Breast epithelium (tissue), 4 donors: ENCODE results near the gene MT1X. TPM values are rescaled to one million over a fixed set of nuclear protein-coding genes. Genes with fewer than 3 reads are reported as not detected.

ENCODE experiments used
- DNase-seq, 2 donors: peaks; one replicate each; pipeline ENCODE4 v3.0.0-alpha.2; 2019; ENCODE audit warnings: low spot score in 2 of 2
- H3K27ac ChIP-seq, 2 donors: fragments of 200-600 bp; sonication (generic) in 1 of 2; one replicate each; pipeline ENCODE4 v1.5.1; 2016 to 2019; ENCODE audit warnings: mild to moderate bottlenecking in 1 of 2
- H3K27me3 ChIP-seq, 2 donors: fragments of 200-600 bp; sonication (generic) in 1 of 2; one replicate each; pipeline versions ENCODE4 v1.5.1 to v1.6.0; 2017 to 2019; ENCODE audit warnings: control low read depth in 1 of 2, mild to moderate bottlenecking in 1 of 2
- H3K36me3 ChIP-seq: fragments of 200-600 bp; one replicate; pipeline ENCODE4 v1.5.1; 2019
- H3K4me1 ChIP-seq, 2 donors: fragments of 200-600 bp; sonication (generic); one replicate each; pipeline ENCODE4 v1.5.1; 2016 to 2019; ENCODE audit warnings: control low read depth in 1 of 2
- H3K4me3 ChIP-seq, 3 donors: fragments of 200-600 bp; sonication (generic); 1 replicate in 2 of 3; 2 replicates in 1 of 3; pipeline ENCODE4 v1.5.1; 2016 to 2019; ENCODE audit warnings: mild to moderate bottlenecking in 3 of 3, moderate library complexity in 2 of 3
- H3K9me3 ChIP-seq, 2 donors: fragments of 200-600 bp; sonication (generic) in 1 of 2; one replicate each; pipeline ENCODE4 v1.5.1; 2016 to 2019; ENCODE audit warnings: control low read depth in 1 of 2
- CTCF ChIP-seq, 3 donors: fragments of 450-650 bp; IDR thresholded peaks; one replicate each; pipeline ENCODE4 v1.5.1; 2016 to 2017; ENCODE audit warnings: antibody characterized with exemption in 3 of 3, mild to moderate bottlenecking in 3 of 3, moderate library complexity in 3 of 3
- POLR2A ChIP-seq: fragments of 450-650 bp; IDR thresholded peaks from one replicate; pipeline ENCODE4 v1.6.1; 2016; ENCODE audit warnings: antibody characterized with exemption, mild to moderate bottlenecking, moderate library complexity
- POLR2AphosphoS5 ChIP-seq, 3 donors: sonication (generic); formaldehyde crosslinking; IDR thresholded peaks; one replicate each; pipeline ENCODE4 v1.6.1; 2017; ENCODE audit warnings: antibody characterized with exemption in 3 of 3
- intact Hi-C: fragments of 100-400 bp; cut with DNase I; formaldehyde crosslinking; loops from one replicate; pipeline ENCODE4 v1.15.1; 2023; ENCODE audit warnings: low total_unique reads
- total RNA-seq, 3 donors: library from RNA; depleted of rRNA; stranded (reverse); fragments of >200 nt; gene quantifications; one replicate each; pipeline ENCODE4 v1.1.0, GENCODE V29; 2016

The MT1X gene
- total RNA-seq, 3 donors from 2014 or later, result 2,679 to 5,417 (median 3,885) TPM

- intact Hi-C loops, result no loop called here
- Histone ChIP-seq H3K4me1 (peaks cover 0 to 14% of the 10 kb centered on the region in 2 donors), H3K27me3 (no peaks in the 10 kb centered on the region), H3K36me3 (no peaks in the 10 kb centered on the region), H3K9me3 (no peaks in the 10 kb centered on the region), H3K4me3 (no peak overlapping the region), H3K27ac (no peak overlapping the region)
- no peak for DNase-seq
- TF ChIP-seq POLR2A, result no peak
- no peak for TF ChIP-seq POLR2AphosphoS5 (IDR thresholded peaks at IDR 0.05)
- no peak for TF ChIP-seq CTCF (IDR thresholded peaks at IDR 0.05)
These were observed 44.7 kb downstream of the MT1X start for GRCh38 chr16:56726926-56727325.

GRCh38 chr16:56728027-56728426 lies 45.8 kb downstream of the MT1X start:
- DNase-seq, result no peak
- Histone ChIP-seq H3K4me3 (no peak overlapping the region), H3K27ac (no peak overlapping the region)

GRCh38 chr16:56728980-56729734 lies 46.9 kb downstream of the MT1X start:
- no peak for DNase-seq
- TF ChIP-seq POLR2A, result no peak
- no peak for TF ChIP-seq CTCF (IDR thresholded peaks at IDR 0.05)
- no peak for TF ChIP-seq POLR2AphosphoS5 (IDR thresholded peaks at IDR 0.05)
- intact Hi-C loops, result no loop called here
- H3K9me3 ChIP-seq, result no peaks in the 10 kb centered on the region
- peak overlapping the region; percentile 85 for H3K27ac ChIP-seq
- no peaks in the 10 kb centered on the region for H3K36me3 ChIP-seq
- peaks cover 0 to 14% of the 10 kb centered on the region in 2 donors for H3K4me1 ChIP-seq
- H3K27me3 ChIP-seq, result no peaks in the 10 kb centered on the region
- H3K4me3 ChIP-seq, result peak overlapping the region; percentile 73 to 94 (median 86)

More at GRCh38 chr16:56728027-56728426, 45.8 kb downstream of the MT1X start:
- H3K9me3 ChIP-seq, result no peaks in the 10 kb centered on the region
- no peak for TF ChIP-seq POLR2A
- TF ChIP-seq CTCF (IDR thresholded peaks at IDR 0.05), result no peak
- TF ChIP-seq POLR2AphosphoS5 (IDR thresholded peaks at IDR 0.05), result no peak
- peaks cover 0 to 14% of the 10 kb centered on the region in 2 donors for H3K4me1 ChIP-seq
- no peaks in the 10 kb centered on the region for H3K36me3 ChIP-seq
- H3K27me3 ChIP-seq, result no peaks in the 10 kb centered on the region
- intact Hi-C loops, result no loop called here

GRCh38 chr16:56729735-56730662 lies 47.7 kb downstream of the MT1X start, which contains the start of gene NUP93:
Gene NUP93, plus strand, starts transcription at chr16:56730129. Its CDS starts 18,119 bp downstream, at chr16:56748248.
- intact Hi-C loops, result no loop called here
- Histone ChIP-seq H3K4me1 (peaks cover 0 to 14% of the 10 kb centered on the region in 2 donors), H3K9me3 (no peaks in the 10 kb centered on the region), H3K27ac (peak within 1 kb of the TSS; percentile 85), H3K36me3 (no peaks in the 10 kb centered on the region), H3K4me3 (peak within 1 kb of the TSS; percentile 73 to 94 (median 86)), H3K27me3 (no peaks in the 10 kb centered on the region)
- TF ChIP-seq POLR2AphosphoS5 (IDR thresholded peaks at IDR 0.05) (peak; percentile 62 to 77 (median 66)), CTCF (IDR thresholded peaks at IDR 0.05) (no peak), POLR2A (no peak)
- DNase-seq, result peak; percentile 91 to 93
